ENCODE results near the gene REXO1. TPM values are rescaled to one million over a fixed set of nuclear protein-coding genes. Genes with fewer than 3 reads are reported as not detected.

The REXO1 gene
- polyA plus RNA-seq, 12 donors, result 14.7 to 39.3 (median 17.3) TPM; not detected in 1

GRCh38 chr19:1791879-1792278 is 56.4 kb downstream of the REXO1 start:
- DNase-seq, result no peak

- DNase-seq, result no peak
Observed at GRCh38 chr19:1790054-1790792, 58.1 kb downstream of the REXO1 start.

DNA sequence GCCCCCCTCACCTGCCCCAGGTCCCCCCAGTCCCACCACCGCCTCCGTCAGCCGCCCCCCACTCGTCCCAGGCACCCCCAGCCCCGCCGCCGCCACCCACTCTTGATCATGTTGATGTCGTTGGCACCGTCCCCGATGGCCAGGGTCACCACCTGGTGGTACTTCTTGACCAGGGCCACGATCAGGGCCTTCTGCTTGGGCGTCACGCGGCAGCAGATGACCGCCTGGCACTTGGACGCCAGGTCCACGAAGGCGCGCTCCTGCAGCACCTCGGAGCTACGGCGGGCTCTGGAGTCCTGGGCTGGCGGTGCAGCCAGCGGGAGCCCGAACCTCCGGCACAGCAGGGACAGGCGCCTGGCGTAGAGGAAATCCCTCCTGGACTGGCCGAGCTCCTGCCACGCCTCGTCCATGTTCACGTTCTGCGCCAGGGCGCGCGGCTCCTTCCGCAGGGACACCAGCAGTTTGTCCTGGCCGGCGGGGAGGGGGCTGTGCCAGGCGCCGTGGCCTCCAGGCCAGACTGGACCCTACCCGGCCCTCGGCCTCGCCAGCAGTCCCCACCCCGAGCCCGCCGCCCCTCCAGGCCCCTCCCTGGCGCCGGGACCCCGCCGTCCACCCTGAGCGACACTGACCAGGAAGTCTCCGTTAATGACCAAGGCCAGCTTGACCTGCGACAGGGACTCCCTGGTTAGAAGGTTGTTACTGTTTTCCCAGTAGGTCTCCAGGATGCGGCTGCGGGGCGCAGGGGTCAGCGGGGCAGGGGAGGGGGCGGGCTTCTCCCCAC is 58.8 kb downstream of the REXO1 start:
- DNase-seq, result no peak

GRCh38 chr19:1787116-1787515 is 61.2 kb downstream of the REXO1 start:
- no peak for DNase-seq

GRCh38 chr19:1786668-1787067 is 61.6 kb downstream of the REXO1 start:
- no peak for DNase-seq

DNA sequence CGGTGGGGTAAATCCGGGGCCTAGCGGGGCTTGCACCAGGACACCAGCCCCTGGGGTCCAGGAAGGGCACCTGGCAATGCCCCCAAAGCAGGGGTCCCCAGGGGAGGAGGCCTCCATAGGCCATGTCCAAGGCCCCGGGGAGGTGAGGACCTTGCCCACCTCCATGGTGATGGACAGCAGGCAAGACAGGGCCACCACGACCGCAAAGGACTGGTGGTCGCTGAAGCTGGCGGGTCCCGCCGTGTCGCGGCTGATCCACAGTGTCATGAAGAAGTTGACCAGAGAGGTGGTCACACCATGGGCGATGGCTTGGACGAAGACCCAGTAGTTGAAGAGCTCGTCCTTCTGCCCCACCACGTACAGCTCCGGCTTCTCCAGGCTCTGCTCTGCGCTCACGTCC is 63.0 kb downstream of the REXO1 start:
- DNase-seq, result no peak

- no peak for DNase-seq
Observed at GRCh38 chr19:1783874-1784273, 64.4 kb downstream of the REXO1 start.

- no peak for DNase-seq
Observed at GRCh38 chr19:1783354-1783753, 64.9 kb downstream of the REXO1 start.

DNA sequence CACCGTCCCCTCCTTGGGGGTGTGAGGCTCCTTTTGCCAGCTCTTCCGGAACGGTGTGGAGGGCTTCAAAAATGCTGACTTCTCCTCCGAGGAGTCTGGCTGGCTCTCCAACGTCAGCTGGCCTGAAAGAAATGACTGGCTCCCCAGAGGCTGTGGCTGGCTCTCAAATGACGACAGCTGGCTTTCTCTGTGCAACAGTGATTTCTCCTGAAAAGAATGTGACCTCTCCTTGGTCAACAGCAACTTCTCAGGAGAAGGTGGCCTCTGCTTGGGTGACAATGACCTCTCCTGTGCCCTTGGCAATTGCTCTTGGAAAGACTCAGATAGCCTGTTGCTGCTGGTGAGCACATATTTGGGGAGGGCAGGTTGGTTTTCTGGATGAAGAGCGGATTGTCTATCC is 65.8 kb downstream of the REXO1 start:
- no peak for DNase-seq

DNA sequence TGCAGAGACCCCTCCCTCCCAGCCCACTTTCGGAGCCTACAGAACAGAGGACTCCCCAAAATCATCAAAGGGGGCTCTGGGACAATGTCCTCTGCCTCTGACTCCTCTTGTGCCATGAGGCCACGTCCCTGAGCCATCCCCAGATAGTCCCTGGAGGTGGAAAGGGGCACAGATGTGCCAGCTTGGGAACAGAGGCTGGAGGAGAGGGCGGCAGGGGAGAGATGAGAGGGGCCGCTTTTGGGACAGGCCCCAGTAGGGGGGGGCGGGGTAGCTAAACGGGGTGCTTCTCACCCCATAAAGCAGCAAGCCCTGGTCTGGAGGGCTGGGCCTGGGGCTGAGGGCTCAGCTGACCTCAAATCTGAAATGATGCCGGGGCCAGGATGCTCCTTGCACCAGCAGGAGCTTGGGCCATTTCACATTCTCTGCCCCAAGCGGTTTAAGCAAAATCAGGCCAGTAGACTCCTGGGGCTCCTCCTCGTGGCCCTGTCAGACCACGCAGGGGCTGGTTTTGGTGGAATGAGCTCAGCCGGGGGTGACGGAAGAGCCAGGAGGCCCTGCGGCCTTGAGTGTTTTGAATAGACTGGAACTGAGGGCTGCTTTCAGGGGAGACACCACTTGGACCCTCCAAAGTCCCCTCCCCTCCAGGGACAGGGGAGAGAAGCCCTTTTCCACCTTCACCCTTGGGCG is 67.9 kb downstream of the REXO1 start:
- DNase-seq, result no peak

DNA sequence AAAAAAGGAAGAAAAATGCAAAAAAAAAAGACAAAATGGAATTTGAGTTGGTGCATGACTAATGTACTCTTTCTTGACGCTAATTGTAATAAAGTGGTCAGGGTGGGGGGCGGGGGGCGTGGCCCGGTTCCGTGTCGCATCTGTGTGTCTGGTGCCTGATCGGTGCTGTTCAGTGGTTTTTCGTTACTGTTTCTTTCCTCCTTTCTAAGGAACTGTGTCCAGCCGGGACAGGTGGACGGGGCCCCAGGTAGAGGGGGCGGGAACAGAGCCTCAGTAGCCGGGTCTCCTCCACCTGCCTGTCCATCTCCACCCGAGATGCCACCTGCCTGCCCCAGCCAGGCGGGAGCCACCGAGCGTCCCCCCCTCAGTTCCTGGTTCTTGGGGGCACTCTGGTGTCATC is 68.7 kb downstream of the REXO1 start:
- DNase-seq, result no peak

GRCh38 chr19:1777149-1777548 is 71.1 kb downstream of the REXO1 start:
- no peak for DNase-seq

DNA sequence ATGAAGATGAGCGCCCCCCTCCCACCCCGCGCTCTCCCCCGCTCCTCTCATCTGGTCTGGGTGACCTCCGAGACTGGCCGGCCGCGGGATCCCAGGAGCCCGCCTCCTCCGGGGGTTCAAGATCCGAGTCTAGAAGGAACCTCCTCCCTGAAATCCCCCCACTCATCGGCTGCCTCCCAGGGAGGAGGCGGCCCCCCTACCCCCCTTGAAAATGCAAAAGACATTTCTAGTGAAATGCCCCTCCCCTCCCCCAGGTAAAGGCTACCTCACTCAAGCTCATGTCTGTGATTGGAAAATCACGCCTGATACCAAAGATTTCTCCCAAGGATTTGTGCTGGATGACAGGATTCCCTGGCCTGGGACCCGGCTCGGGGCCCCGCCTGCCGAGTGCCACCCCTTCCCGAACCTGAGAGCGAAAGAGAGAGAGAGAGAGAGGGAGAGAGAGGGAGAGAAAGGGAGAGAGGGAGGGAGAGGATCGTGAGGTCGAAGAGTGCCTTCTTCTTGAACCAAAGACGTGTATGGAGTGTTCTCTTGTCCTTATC is 71.6 kb downstream of the REXO1 start:
- no peak for DNase-seq

DNA sequence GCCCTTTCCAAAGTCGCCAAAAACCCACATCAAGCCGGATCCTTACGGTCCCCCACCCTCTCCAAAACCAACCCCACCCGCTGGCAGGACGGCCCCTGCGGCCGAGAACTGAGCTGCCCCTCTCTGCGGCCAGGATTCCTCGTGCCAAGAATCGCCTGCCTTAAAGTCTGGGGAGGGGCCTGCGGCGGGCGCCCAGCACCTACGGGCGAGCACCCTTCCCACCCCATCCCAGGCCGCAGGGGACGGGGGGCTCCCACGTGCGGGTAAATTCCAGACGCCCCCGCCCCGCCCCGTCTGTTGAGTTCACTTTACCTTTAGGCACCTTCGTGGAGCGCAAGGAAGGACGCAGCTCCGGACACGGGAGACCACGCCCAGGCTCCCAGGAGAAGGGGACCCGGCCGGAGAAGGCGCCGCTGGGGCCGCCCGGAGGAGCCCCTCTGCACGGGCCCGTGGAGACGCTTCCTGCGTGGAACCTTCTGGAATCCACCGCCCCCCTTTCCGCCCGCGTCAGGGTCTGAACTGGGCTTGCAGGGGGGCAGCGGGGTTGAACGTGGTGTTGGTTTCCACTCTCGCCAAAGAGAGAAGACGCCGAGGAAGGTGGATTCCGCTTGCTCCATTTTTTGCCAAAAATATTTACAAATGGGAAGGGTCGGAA is 72.2 kb downstream of the REXO1 start:
- DNase-seq, result no peak

DNA sequence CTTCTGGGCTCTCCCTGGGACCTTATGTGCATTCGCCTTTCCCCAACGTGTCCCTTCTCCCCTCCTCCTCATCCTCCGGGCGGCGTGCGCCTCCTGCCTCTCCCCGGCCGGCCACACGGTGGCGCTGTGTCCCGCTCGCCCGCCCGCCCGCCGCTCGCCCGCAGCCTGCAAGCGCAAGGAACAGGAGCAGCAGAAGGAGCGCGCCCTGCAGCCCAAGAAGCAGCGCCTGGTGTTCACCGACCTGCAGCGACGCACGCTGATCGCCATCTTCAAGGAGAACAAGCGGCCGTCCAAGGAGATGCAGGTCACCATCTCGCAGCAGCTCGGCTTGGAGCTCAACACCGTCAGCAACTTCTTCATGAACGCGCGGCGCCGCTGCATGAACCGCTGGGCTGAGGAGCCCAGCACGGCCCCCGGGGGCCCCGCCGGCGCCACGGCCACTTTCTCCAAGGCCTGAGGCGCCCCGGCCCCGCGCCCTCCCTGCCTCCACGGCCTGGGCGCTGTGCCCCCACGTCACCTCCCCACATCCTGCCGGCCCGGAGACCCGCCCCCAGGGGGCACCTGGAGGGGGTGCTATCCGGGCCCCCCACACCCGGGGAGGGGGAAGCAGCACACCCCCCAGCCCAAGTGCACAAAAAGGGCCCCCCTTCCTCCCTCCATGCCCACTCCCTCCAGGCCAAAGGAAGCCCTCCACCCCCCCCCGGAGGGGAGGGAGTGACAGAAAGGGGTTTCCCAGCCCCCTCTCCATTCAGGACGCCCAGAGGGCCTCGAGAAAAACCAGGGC is 73.1 kb downstream of the REXO1 start:
- no peak for DNase-seq

GRCh38 chr19:1773184-1773583 is 75.1 kb downstream of the REXO1 start:
- DNase-seq, result no peak

DNA sequence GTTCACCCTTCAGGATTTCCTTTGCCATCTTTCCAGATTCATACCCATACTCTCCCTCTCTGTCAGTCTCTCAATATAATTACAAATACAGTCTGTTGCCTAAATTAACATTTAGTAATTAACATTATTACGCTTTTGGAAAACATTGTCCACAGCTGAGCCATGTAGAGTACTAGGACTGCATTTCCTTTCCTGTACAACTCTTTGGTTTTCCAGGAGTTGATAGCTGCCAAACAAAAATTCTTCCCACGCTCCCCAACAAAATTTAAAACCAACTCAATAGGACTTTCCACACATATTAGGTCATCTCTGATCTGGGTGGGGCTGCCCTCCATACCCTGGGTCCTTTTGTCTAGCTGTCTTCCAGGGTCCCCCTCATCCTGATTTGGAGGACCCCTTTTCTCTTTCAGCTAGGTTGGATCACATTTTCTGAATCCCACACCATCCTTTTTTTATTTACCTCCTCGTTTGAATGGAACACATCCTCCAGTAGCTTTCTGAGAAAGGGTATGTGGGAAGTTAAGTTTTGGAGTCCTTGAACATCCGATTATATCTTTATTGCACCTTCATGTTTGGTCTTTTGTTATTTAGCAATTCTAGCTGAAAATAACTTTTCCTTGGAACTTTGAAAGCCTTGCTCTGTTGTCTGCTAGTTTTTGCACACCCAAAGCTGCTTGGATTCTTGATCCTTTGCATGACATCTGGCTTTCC is 77.3 kb downstream of the REXO1 start:
- DNase-seq, result no peak

GRCh38 chr19:1769645-1769985 is 78.7 kb downstream of the REXO1 start:
- DNase-seq, result no peak

GRCh38 chr19:1768918-1769644 is 79.2 kb downstream of the REXO1 start:
- DNase-seq, result no peak

GRCh38 chr19:1768248-1768647 is 80.0 kb downstream of the REXO1 start:
- DNase-seq, result no peak
